H1 (cell line): ENCODE results near the gene SDSL. TPM values are rescaled to one million over a fixed set of nuclear protein-coding genes. Genes with fewer than 3 reads are reported as not detected.

Experiments
- ASH2L ChIP-seq: fragments of 200-600, 300-600 bp; sonication (generic); IDR thresholded peaks from one replicate; pipeline ENCODE4 v1.7.1; 2017; ENCODE audit warnings: low read length
- BCL11A ChIP-seq, 2 experiments: IDR thresholded peaks; one replicate each; pipeline ENCODE4 v1.6.1; 2011; ENCODE audit warnings: low read depth in 2 of 2, low read length in 2 of 2, mild to moderate bottlenecking in 2 of 2
- CBX8 ChIP-seq: fragments of 300-800, 300-1000 bp; sonication (generic); IDR thresholded peaks from 2 replicates; pipeline ENCODE4 v1.7.1; 2016; ENCODE audit warnings: low read depth, low read length, borderline replicate concordance
- CTBP2 ChIP-seq: IDR thresholded peaks from 2 replicates; pipeline ENCODE4 v1.7.0; 2011; ENCODE audit warnings: borderline replicate concordance, mild to moderate bottlenecking, moderate library complexity, mixed read lengths, low read length; ENCODE audit not compliant: insufficient read depth, insufficient read length
- HDAC2 ChIP-seq, 2 experiments: fragments of 300-600 bp in 1 of 2; sonication (generic) in 1 of 2; IDR thresholded peaks; 2 replicates each; pipeline ENCODE4 v1.6.1; 2011 to 2012; ENCODE audit warnings: low read depth in 2 of 2, low read length in 2 of 2, mild to moderate bottlenecking in 2 of 2, moderate library complexity in 2 of 2, borderline replicate concordance in 1 of 2, inconsistent platforms in 1 of 2
- JUN ChIP-seq: IDR thresholded peaks from 2 replicates; pipeline ENCODE4 v1.6.1; 2011; ENCODE audit warnings: low read depth, mild to moderate bottlenecking, improper control_type of control experiment, low read length
- KDM1A ChIP-seq: fragments of 200-600, 300-600 bp; sonication (generic); IDR thresholded peaks from 2 replicates; pipeline ENCODE4 v1.7.1; 2016; ENCODE audit warnings: mild to moderate bottlenecking, low read length, borderline replicate concordance
- KDM4A ChIP-seq: IDR thresholded peaks from one replicate; pipeline ENCODE4 v1.7.1; 2012; ENCODE audit warnings: low read depth, mild to moderate bottlenecking, moderate library complexity, low read length, inconsistent platforms; ENCODE audit not compliant: severe bottlenecking
- polyA plus RNA-seq, 7 experiments: library from polyadenylated mRNA; depleted of rRNA in 3 of 7; stranded (reverse) in 5 of 7; unstranded in 2 of 7; fragments of >200 nt in 5 of 7; fragments of 200-250 nt in 2 of 7; gene quantifications; 1 replicate in 5 of 7; 2 replicates in 1 of 7; 4 replicates in 1 of 7; pipeline versions ENCODE4 v1.2.1 to v1.2.3, GENCODE V29; 2011 to 2013; ENCODE audit warnings: missing spikeins in 2 of 7, mixed read lengths in 2 of 7
- total RNA-seq: library from RNA; stranded (reverse); fragmentation: NEBNext Ultra II Directional; extraction: Animal tissue kit (Norgen Biotek cat#: 25700); gene quantifications from 2 replicates; pipeline ENCODE4 v1.2.1, GENCODE V29; 2021
- TF ChIP-seq, protein P1 (sequence below): IDR thresholded peaks from 2 replicates; pipeline ENCODE4 v1.6.1; 2011; ENCODE audit warnings: low read depth, mild to moderate bottlenecking, low read length; ENCODE audit not compliant: insufficient read depth

Gene SDSL
- total and polyA plus RNA-seq, 2 of the 8 experiments (the other 6 are each of a cell fraction or from before 2014, with no cell fraction given) = 0.69 to 1.3 TPM

DNA sequence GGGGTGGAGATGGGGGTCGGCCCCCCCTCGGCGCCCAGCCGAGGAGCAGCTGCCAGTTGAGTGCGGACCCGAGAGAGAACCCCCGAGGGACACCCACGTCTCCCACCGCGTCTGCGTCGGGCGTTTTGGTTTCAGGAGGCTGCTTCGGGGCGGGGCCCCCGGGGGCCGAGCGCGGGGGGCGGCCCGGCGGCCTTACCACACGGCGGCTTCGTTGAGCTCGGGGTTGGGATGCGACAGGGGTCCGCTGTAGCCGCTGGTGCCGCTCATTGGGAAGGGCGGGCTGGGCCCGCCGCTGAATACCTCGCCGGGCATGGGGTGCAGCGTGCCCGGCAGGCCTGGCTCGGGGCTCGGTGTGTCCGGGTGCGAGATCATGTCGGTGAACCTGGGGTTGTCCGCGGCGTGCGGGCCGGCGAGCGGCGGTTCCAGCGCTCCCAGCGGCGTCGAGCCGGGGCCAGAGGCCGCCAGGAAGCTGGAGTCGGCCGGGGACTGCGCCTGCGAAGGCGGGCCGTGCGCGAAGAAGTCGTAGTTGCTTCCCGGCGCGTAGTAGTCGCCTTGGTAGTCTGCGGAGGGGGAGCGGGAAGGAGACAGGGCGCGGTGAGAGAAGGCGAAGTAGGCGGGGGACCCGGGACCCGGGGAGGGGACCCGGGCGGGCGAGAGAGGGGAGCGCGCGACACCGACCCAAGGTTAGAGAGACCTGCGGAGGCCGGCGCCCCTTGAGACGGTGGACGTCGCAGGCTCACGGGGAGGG, 41.0 kb downstream of the SDSL start (continued):
- TF ChIP-seq HDAC2 (IDR thresholded peaks at IDR 0.05; ENCODE audit: borderline replicate concordance in 1 of 2, low read depth in 2 of 2, low read length in 2 of 2) = no peak
- peak; percentile 52 for TF ChIP-seq CTBP2
- TF ChIP-seq CBX8 = no peak
- no peak for TF ChIP-seq JUN
- TF ChIP-seq ASH2L = peak; percentile 33
- no peak for TF ChIP-seq BCL11A (IDR thresholded peaks at IDR 0.05; ENCODE audit: low read depth in 2 of 2, low read length in 2 of 2)
- peak; percentile 16 for TF ChIP-seq KDM4A
- no peak for TF ChIP-seq KDM1A
- TF ChIP-seq, protein P1, sequence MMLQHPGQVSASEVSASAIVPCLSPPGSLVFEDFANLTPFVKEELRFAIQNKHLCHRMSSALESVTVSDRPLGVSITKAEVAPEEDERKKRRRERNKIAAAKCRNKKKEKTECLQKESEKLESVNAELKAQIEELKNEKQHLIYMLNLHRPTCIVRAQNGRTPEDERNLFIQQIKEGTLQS = no peak
- TF ChIP-seq, all 59 proteins: peak for 7
